ENCODE data around the gene TNPO3. TPM values are rescaled to one million over a fixed set of nuclear protein-coding genes. Genes with fewer than 3 reads are reported as not detected.

The TNPO3 gene
- total RNA-seq, 1 experiment from 2014 or later = 58.5 TPM

GRCh38 chr7:129066290-129067131 lies 11.6 kb upstream of the TNPO3 start:
- H3K9me3 ChIP-seq (ENCODE audit: control insufficient read depth in 1 of 2, insufficient read depth in 1 of 2, low read depth in 1 of 2, low read length in 2 of 2) = no peaks in the 10 kb centered on the region; a peak in 1 of 4 replicates
- no peaks in the 10 kb centered on the region for H3K27me3 ChIP-seq (ENCODE audit: insufficient read depth, low read length)
- H2AFZ ChIP-seq (ENCODE audit: low read depth, low read length, poor library complexity, severe bottlenecking) = no peak overlapping the region
- H3K9me2 ChIP-seq (ENCODE audit: insufficient read depth) = no peaks in the 10 kb centered on the region
- no peak overlapping the region for H3K9ac ChIP-seq (ENCODE audit: low read length)
- H4K20me1 ChIP-seq (ENCODE audit: insufficient read depth) = no peaks in the 10 kb centered on the region
- RAD21 ChIA-PET (ENCODE audit: low non-redundant PET in 1 of 2, low total read pairs in 2 of 2, uncharacterized antibody in 2 of 2, unreplicated experiment in 2 of 2) = no interaction called here
- H3K4me2 ChIP-seq (ENCODE audit: low read length) = no peak overlapping the region
- DNase-seq (ENCODE audit: low read depth, low spot score) = no peak
- no peaks in the 10 kb centered on the region for H3K79me2 ChIP-seq (ENCODE audit: insufficient read depth, low read length)
- BruUV-seq (replicated peaks) = no TSS peak
- no peaks in the 10 kb centered on the region for H3K36me3 ChIP-seq (ENCODE audit: control insufficient read depth in 1 of 2, insufficient read depth in 2 of 2, low read length in 2 of 2)
- no peak for ATAC-seq
- CTCF ChIA-PET = no interaction called here
- H3K4me3 ChIP-seq (replicated peaks in 1 of 2; ENCODE audit: low read depth in 1 of 2, low read length in 2 of 2) = no peak overlapping the region
- TF ChIP-seq RAD21 (IDR thresholded peaks at IDR 0.05; ENCODE audit: low read depth) = no peak
- TF ChIP-seq JUND (IDR thresholded peaks at IDR 0.05) = no peak
- no peak for TF ChIP-seq EZH2phosphoT487 (IDR thresholded peaks at IDR 0.05; ENCODE audit: borderline replicate concordance)
- no peak for TF ChIP-seq FOSL1 (IDR thresholded peaks at IDR 0.05; ENCODE audit: low read depth)
- no peak for TF ChIP-seq ZBTB33 (IDR thresholded peaks at IDR 0.05; ENCODE audit: extremely low read depth, insufficient replicate concordance, low read length)
- intact Hi-C loops (cut with micrococcal nuclease) = no loop called here
- H3K27ac ChIP-seq (ENCODE audit: low read depth, low read length) = no peak overlapping the region
- H3K4me1 ChIP-seq (ENCODE audit: control insufficient read depth in 1 of 2, insufficient read depth in 2 of 2, low read length in 2 of 2) = peaks cover 0 to 3% of the 10 kb centered on the region in 2 experiments; a peak in 1 of 4 replicates
- POLR2A ChIA-PET = no interaction called here
